ENCODE data around the gene MFSD6. TPM values are rescaled to one million over a fixed set of nuclear protein-coding genes. Genes with fewer than 3 reads are reported as not detected.

MFSD6 gene
- total and polyA plus RNA-seq, 2 donors (not counting 1 experiment from before 2014, with no cell fraction given) = 31.4 to 50.8 TPM

GRCh38 chr2:190431907-190432306 is 23.8 kb downstream of the MFSD6 start:
- no peak for TF ChIP-seq CTCF (conservative IDR thresholded peaks at IDR 0.05 in 1 of 2, IDR thresholded peaks at IDR 0.05 in 1 of 2; ENCODE audit: low read depth in 1 of 2, low read length in 2 of 2)
- no peak for TF ChIP-seq EZH2 (IDR thresholded peaks at IDR 0.05; ENCODE audit: low read length, missing control alignments)
- H3K4me2 ChIP-seq (ENCODE audit: extremely low read depth, insufficient read depth, low read length) = no peak overlapping the region

GRCh38 chr2:190432567-190433231 is 24.5 kb downstream of the MFSD6 start:
- Histone ChIP-seq H3K9ac (ENCODE audit: insufficient read depth, low read length) (no peak overlapping the region), H3K9me3 (ENCODE audit: control insufficient read depth, insufficient read depth, low read depth, low read length) (no peaks in the 10 kb centered on the region), H3K4me1 (ENCODE audit: control insufficient read depth, extremely low read depth, insufficient read depth, low read length) (no peaks in the 10 kb centered on the region), H2AFZ (ENCODE audit: low read length) (no peak overlapping the region), H3K4me3 (replicated peaks in 1 of 4; ENCODE audit: control extremely low read depth in 1 of 4, insufficient read depth in 1 of 4, low read depth in 3 of 4, low read length in 4 of 4) (no peak overlapping the region), H3K79me2 (ENCODE audit: control insufficient read depth, insufficient read depth, low read length) (no peaks in the 10 kb centered on the region), H3K27ac (ENCODE audit: insufficient read depth, low read length) (no peak overlapping the region), H3K36me3 (ENCODE audit: control insufficient read depth, insufficient read depth, low read length) (no peaks in the 10 kb centered on the region), H4K20me1 (ENCODE audit: control insufficient read depth, extremely low read depth, insufficient read depth, low read length) (no peaks in the 10 kb centered on the region), H3K27me3 (ENCODE audit: control insufficient read depth, insufficient read depth, low read length) (no peaks in the 10 kb centered on the region), H3K4me2 (ENCODE audit: extremely low read depth, insufficient read depth, low read length) (no peak overlapping the region)
- DNase-seq (ENCODE audit: low read depth in 2 of 2) = no peak
- TF ChIP-seq EZH2 (IDR thresholded peaks at IDR 0.05; ENCODE audit: low read length, missing control alignments) = no peak
- no peak for TF ChIP-seq CTCF (conservative IDR thresholded peaks at IDR 0.05 in 1 of 2, IDR thresholded peaks at IDR 0.05 in 1 of 2; ENCODE audit: low read depth in 1 of 2, low read length in 2 of 2)

More at GRCh38 chr2:190431907-190432306, 23.8 kb downstream of the MFSD6 start:
- Histone ChIP-seq H3K4me1 (ENCODE audit: control insufficient read depth, extremely low read depth, insufficient read depth, low read length) (no peaks in the 10 kb centered on the region), H3K4me3 (replicated peaks in 1 of 4; ENCODE audit: control extremely low read depth in 1 of 4, insufficient read depth in 1 of 4, low read depth in 3 of 4, low read length in 4 of 4) (no peak overlapping the region), H3K9ac (ENCODE audit: insufficient read depth, low read length) (no peak overlapping the region), H2AFZ (ENCODE audit: low read length) (no peak overlapping the region), H3K9me3 (ENCODE audit: control insufficient read depth, insufficient read depth, low read depth, low read length) (no peaks in the 10 kb centered on the region), H3K36me3 (ENCODE audit: control insufficient read depth, insufficient read depth, low read length) (no peaks in the 10 kb centered on the region), H3K79me2 (ENCODE audit: control insufficient read depth, insufficient read depth, low read length) (no peaks in the 10 kb centered on the region), H3K27ac (ENCODE audit: insufficient read depth, low read length) (no peak overlapping the region), H4K20me1 (ENCODE audit: control insufficient read depth, extremely low read depth, insufficient read depth, low read length) (no peaks in the 10 kb centered on the region), H3K27me3 (ENCODE audit: control insufficient read depth, insufficient read depth, low read length) (no peaks in the 10 kb centered on the region)
- DNase-seq (ENCODE audit: low read depth in 2 of 2) = no peak

GRCh38 chr2:190435031-190435670 is 27.0 kb downstream of the MFSD6 start:
- Histone ChIP-seq H4K20me1 (ENCODE audit: control insufficient read depth, extremely low read depth, insufficient read depth, low read length) (no peaks in the 10 kb centered on the region), H3K27ac (ENCODE audit: insufficient read depth, low read length) (no peak overlapping the region), H3K4me2 (ENCODE audit: extremely low read depth, insufficient read depth, low read length) (no peak overlapping the region), H3K9me3 (ENCODE audit: control insufficient read depth, insufficient read depth, low read depth, low read length) (no peaks in the 10 kb centered on the region), H3K4me3 (replicated peaks in 1 of 4; ENCODE audit: control extremely low read depth in 1 of 4, insufficient read depth in 1 of 4, low read depth in 3 of 4, low read length in 4 of 4) (no peak overlapping the region), H3K79me2 (ENCODE audit: control insufficient read depth, insufficient read depth, low read length) (no peaks in the 10 kb centered on the region), H3K27me3 (ENCODE audit: control insufficient read depth, insufficient read depth, low read length) (no peaks in the 10 kb centered on the region), H3K9ac (ENCODE audit: insufficient read depth, low read length) (no peak overlapping the region), H3K36me3 (ENCODE audit: control insufficient read depth, insufficient read depth, low read length) (no peaks in the 10 kb centered on the region), H2AFZ (ENCODE audit: low read length) (no peak overlapping the region), H3K4me1 (ENCODE audit: control insufficient read depth, extremely low read depth, insufficient read depth, low read length) (no peaks in the 10 kb centered on the region)
- DNase-seq (ENCODE audit: low read depth in 2 of 2) = no peak
- no peak for TF ChIP-seq CTCF (conservative IDR thresholded peaks at IDR 0.05 in 1 of 2, IDR thresholded peaks at IDR 0.05 in 1 of 2; ENCODE audit: low read depth in 1 of 2, low read length in 2 of 2)
- TF ChIP-seq EZH2 (IDR thresholded peaks at IDR 0.05; ENCODE audit: low read length, missing control alignments) = no peak
